GM03348 (cell line): ENCODE measurements around the gene RAPGEF5.

Source experiments
- DNase-seq: peaks from one replicate; pipeline ENCODE4 v3.0.0; 2012; ENCODE audit warnings: low spot score

The RAPGEF5 gene

DNA sequence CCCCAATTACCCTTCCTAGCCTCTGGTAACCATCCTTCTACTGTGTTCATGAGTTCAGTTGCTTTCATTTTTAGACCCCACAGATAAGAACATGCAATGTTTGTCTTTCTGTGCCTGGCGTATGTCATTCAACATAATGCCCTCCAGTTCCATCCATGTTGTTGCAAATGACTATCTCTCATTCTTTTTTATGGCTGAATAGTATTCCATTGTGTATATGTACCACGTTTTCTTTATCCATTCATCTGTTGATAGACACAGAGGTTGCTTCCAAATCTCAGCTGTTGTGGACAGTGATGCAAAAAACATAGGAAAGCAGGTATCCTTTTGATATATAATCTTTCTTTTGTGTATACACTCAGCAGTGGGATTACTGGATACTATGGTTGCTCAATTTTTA is 51.2 kb downstream of the RAPGEF5 start:
- DNase-seq = no peak

GRCh38 chr7:22302951-22303423 is 54.0 kb downstream of the RAPGEF5 start:
- DNase-seq = peak; percentile 25

- no peak for DNase-seq
Observed at GRCh38 chr7:22302193-22302592, 54.8 kb downstream of the RAPGEF5 start.

GRCh38 chr7:22301790-22302189 is 55.2 kb downstream of the RAPGEF5 start:
- no peak for DNase-seq

- no peak for DNase-seq
Observed at GRCh38 chr7:22300839-22301238, 56.1 kb downstream of the RAPGEF5 start.

GRCh38 chr7:22296916-22297315 is 60.0 kb downstream of the RAPGEF5 start:
- no peak for DNase-seq

GRCh38 chr7:22296265-22296566 is 60.7 kb downstream of the RAPGEF5 start:
- no peak for DNase-seq

DNA sequence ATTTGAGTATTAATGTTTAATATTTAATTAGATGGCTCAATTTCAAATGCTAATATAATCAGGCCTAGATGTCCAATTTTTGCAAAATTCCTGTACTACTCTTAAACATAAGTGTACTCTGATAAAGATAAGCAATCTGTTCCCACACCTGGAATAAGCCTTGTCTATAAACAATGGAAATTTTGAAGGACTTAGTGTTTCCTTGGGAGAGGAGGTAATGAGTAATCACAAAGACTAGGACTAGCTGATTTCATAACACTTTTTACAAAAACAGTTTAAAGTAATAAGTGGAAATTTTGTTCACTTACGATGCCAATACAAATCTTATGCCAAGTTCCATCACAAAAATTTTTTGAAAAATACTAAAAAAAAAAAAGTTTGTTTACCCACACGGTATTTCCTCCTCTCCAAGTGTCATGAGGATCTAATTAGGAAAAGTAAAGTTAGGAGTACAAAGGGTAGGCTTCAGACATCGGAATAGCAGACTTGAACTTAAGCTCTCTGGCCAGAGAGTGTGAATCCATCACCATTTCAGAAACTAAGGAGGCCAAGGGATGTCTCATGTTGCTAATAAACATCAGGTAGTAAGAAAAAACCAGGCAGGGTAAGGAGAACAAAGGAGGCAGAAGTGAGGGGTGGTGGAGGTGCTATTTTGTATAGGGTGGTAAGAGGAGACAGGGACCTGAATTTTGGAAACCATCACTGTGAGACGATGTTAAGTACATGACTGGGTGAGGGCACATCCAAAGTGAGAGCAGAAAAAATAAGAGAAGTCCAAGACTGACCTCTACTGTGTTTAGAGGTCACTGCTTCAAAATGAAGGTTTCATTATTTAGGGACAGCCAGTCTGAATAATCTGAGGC is 61.3 kb downstream of the RAPGEF5 start:
- DNase-seq = peak; percentile 9

GRCh38 chr7:22292531-22292930 is 64.4 kb downstream of the RAPGEF5 start:
- DNase-seq = no peak

GRCh38 chr7:22291977-22292376 is 65.0 kb downstream of the RAPGEF5 start:
- DNase-seq = no peak

- no peak for DNase-seq
Observed at GRCh38 chr7:22288202-22288601, 68.8 kb downstream of the RAPGEF5 start.

GRCh38 chr7:22287412-22287811 is 69.5 kb downstream of the RAPGEF5 start:
- DNase-seq = no peak

DNA sequence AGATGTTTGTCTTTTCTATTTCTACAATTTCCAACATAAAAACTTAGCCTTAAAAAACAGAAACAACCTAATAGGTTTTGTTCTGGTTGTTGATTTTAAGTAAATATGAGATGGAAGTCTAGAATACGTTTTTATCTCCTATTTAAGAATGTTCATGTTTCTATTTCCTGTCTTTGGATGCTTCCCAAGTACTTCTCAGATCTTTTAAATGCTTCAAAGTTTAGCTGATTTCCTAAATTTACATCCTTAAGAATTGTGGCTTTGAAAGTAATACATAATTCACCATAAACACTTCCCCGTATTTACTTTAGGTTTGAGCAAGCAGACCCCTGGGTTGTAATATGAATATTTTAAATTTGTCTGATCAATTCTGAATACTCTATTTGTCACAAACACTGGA is 70.5 kb downstream of the RAPGEF5 start:
- no peak for DNase-seq

GRCh38 chr7:22281481-22281880 is 75.5 kb downstream of the RAPGEF5 start:
- DNase-seq = no peak

DNA sequence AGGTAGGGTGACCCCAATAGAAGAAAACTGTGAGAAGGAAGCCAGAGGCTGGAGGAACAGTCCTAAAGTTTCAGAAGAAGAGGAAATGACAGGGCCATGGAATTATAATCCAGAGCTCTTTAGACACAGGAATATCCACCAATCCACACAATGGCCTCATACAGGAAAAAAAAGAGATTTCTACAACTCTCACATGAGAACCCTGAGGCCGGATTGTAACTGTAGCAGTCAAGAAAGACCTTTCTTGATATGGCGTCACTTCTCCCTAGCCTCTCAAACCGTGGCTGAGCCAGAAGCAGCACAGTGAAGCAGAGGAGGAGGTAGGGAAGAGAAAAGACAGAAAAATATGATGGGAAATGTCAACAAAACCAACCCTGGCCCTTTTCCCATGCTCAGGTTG is 76.9 kb downstream of the RAPGEF5 start:
- no peak for DNase-seq

GRCh38 chr7:22278660-22279059 is 78.3 kb downstream of the RAPGEF5 start:
- no peak for DNase-seq

- no peak for DNase-seq
Observed at GRCh38 chr7:22277375-22277774, 79.6 kb downstream of the RAPGEF5 start.

DNA sequence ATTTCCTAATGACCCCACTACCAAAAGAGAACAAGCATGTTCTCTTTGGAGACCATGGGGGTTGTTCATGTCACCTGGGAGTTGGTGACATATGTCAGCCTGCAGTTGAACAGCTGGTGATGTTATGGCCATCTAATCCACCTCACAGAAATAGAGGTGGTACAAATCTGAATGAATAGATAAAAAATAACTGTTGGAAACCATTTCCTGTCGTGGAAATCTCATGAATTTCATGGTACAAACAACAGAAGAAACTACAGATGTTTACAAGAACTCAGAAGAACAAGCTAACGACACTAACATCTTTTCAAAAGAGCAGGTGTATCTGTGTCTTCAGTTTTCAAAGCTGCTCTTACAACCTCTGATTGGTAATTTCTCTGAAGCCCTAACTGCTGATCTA is 81.3 kb downstream of the RAPGEF5 start:
- DNase-seq = no peak

DNA sequence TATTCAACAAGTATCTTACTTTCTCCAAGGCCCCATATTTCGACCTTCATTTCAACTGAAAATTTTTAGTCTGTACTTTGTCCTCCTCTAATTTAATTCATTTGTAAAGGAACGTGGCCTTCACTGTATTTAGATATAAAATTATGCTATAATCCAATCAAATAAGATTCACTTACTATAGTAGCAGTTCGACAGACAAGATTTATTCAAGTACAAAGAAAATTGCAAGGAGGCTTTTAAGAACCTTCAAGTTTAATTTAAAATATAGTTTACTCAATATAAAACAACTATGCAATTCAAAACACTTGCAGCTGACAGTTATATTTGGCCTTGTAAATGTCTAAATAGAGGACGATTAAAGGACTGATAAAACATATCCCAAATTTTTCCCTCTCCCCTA is 85.6 kb downstream of the RAPGEF5 start:
- no peak for DNase-seq

DNA sequence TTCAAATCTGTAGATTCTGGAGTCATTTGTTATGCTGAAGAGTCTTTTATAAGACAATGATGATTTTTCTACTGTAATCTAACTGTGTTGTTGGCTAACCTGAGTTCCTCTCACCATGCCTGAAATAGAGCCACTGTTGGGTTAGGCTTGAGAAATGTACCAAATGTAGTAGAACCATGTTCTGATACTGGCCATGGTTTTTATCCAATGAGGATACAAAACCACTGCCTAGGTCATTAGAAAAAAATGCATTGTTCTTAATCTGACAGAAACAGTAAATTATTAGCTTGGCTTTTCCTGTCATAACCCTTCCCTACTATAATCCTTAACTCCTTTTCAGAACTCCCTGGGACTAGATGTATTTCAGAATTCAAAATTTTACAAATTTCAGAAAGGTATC is 86.6 kb downstream of the RAPGEF5 start:
- no peak for DNase-seq

- DNase-seq = no peak
Observed at GRCh38 chr7:22269963-22270362, 87.0 kb downstream of the RAPGEF5 start.

GRCh38 chr7:22268884-22269421 is 88.0 kb downstream of the RAPGEF5 start:
- no peak for DNase-seq

DNA sequence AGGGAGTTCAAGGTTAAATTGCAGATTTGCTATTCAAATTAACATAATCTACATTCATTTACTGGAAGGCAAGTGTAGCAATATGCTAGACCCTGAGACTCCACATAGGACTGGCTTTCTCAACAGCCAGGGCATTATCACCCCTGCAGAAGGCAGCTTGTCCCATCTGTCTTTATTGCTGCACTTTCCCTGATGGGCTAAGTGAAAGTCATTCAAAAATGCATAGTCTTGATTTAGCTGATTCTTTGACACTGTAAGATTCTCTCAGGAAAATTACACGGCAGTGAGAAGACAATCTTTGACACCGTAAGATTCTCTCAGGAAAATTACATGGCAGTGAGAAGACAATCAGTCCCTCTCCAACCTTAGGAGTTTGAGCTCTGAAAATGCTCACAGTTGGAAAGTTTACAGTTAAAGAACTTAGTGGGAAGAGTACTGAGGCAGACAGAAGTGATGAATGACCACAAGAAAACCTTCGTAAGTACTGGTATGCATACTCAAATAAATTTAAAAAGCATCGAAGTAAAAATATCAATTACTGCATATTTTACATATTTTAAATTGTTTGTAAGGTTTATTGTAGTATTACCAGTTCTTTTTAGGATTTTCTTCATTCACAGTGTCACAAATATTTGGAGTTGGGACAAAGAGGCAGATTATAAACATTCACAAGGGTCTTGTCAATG is 88.9 kb downstream of the RAPGEF5 start:
- no peak for DNase-seq
